Kasumi-1 (cell line): ENCODE results near the gene CLOCK.

Experiments
- DNase-seq, 2 experiments: peaks; one replicate each; lab custom pipeline; 2025; lab: John Stamatoyannopoulos, UW

The CLOCK gene

DNA sequence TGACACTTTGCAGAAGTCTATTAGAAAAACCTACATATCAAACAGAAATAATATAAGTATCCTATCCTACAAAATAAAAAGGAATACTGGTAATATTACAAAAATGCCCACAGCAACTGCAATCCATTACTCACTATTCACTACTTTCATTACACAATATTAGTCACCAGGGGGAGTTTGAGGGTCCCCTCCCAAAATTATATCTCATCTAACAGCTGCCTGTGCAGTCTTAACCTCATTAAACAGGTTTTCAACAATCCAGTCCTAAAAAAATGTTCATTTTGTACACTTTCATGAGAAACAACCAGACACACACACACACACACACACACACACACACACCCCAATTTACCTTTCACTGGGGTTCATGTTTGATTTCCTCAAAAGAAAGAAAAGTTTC, 2.9 kb downstream of the CLOCK start:
- peak; percentile 46 to 63 for DNase-seq

DNA sequence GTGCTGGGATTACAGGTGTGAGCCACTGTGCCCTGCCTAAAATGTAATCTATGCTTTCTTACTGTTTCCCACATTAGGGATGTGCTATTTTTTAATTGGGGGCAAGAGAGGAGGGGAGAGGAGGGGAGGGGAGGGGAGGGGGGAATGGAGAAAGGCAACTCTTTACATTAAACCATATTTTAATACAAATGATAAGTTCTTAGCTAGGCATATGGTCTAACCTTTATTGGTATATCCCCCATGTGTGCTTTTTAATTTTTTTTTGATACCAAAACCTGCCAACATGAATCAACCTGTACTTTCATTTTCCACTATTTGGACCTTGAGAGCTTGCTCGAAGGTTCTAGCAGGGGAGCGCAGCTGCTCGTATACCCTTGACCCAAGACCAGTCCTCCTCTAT, 6.4 kb downstream of the CLOCK start:
- no peak for DNase-seq

DNA sequence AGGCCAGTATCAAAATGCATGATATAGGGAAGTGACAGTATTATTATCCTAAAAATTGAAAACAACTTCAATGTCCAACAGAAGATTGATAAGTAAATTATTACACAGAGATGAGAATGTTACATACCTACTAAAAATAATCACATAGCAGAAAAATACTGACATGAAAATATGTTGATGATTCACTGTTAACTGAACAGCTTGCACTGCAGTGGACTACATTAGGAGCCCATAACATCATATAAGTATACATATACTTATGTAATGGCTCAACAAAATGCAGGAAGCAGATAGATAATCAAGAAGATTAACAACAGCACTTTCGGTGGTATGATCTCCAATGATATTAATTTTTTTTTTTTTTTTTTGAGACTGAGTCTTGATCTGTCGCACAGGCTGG, 7.1 kb downstream of the CLOCK start:
- DNase-seq: no peak

DNA sequence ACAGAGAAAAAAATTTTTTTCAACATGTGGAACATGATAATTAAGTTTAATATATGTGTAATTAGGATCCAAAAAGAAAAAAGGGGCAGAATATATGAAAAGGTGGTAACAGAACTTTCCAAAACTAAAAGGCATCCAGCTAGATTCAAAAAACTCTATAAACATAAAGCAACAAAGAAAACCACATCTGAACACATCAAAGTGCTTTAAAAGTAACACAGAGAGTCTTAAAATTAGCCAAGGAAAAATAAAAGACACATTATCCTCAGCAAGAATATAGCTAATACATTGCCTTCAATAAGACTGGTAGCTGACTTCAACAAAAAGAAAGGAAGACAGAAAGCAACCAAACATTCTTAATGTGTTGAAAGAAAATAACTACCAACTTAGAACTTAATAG, 8.2 kb downstream of the CLOCK start:
- no peak for DNase-seq

DNA sequence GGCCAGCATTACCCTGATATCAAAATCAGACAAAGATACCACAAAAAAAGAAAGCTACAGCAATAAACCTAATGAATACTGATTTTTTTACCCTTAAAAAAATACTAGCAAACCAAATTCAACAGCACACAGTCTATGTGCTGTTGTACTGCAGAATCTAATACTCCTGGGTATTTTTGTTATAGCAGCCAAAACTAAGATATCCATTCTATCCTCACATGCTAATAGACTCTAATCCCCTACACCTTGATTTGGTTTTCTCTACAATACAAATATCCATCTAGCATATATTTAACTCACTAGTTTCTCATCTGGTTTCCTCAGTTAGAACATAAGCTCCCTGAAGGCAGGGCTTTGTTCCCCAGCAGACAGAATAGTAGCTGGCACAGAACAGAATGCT, 12.4 kb downstream of the CLOCK start:
- no peak for DNase-seq

DNA sequence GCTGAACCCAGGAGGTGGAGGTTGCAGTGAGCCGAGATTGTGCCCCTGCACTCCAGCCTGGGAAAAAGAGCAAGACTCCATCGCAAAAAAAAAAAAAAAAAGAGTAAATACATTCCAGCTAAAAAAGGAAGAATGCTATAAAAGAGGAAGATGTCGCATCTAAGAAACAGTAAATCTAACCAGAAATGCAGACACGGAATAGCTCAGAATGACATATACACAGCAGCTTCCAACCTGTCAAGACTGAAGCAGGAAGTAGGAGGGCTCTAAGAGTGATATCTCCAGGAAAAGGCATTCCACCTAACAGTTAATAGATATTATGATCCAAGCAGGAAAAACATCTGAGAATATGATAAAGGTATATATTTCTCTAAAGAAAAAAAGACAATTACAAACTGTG, 16.0 kb downstream of the CLOCK start:
- DNase-seq: peak in 1 of 2 experiments; percentile 24

DNA sequence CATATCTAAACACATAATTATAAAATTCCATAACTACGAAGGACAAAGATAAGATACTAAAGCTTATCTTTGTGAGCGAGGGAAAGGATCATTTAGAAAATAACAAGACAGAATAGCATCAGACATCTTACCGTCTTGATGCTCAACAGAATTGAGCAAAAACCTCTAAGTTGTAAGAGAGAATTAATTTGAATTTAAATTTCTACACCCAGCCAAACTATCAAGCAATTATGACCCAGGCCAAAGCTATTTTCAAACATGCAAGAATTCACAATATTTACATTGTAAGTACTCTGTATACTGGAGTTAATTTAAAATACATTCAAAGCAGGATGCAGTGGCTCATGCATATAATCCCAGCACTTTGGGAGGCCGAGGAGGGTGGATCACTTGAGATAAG, 16.5 kb downstream of the CLOCK start:
- no peak for DNase-seq

DNA sequence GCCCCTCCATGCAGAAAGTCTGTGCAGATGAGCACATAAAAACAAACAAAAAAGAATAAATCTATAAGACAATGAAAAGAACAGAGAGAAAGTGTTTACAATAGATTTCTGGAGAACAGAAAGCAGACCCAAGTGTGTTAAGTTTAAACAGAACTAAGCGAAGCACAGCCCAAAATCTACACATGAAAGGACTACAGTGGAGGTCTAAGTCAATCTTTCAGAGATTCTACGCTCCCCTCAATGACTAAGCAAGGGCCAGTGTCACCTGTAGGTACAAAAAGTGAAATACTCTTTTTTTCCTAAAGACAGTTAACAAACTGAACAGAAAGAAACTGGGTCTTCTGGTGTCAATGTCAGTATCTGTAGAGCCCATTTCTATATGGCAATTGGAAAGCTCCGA, 18.2 kb downstream of the CLOCK start:
- no peak for DNase-seq

DNA sequence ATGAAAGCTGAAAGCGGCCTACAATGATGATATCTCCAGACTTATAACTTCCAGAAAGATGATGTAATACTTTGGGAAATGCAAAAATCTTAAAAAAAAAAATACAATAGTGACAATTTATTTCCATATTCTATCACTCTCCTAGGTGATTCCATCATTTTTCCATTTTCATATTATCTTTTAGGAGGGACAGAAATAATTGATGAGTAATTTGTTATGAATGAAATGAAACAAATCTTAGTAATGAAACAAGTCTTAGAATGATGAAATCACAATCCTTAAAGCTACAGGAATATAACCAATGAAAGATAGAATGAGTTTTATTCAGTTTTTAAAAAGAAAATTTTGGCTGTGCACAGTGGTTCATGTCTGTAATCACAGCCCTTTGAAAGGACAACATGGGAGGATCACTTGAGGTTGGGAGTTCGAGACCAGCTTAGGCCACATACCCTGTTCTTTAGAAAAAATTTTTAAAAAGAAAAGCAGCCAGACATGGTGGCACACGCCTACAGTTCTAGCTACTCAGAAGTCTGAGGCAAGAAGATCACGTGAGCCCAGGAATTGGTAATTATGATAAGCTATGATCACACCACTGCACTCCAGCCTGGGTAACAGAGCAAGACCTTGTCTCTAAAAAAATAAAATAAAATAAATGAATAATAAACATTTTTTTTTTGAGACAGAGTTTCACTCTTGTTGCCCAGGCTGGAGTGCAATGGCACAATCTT, 21.7 kb downstream of the CLOCK start:
- DNase-seq: no peak

DNA sequence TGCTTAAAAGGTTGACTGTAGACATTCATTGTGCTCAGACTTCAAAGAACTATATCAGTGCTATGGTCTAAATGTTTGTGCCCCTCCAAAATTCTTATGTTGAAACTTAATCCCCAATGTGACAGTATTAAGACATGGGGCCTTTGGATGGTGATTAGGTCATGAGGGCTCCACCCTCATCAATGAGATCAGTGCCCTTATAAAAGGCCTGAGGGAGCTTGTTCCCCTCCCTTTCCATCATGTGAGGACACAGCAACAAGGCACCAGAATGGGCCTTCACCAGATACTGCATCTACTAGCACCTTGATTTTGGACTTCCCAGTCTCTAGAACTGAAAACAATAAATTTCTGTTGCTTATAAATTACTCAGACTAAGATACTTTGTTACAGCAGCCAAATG, 28.3 kb downstream of the CLOCK start:
- DNase-seq: no peak

DNA sequence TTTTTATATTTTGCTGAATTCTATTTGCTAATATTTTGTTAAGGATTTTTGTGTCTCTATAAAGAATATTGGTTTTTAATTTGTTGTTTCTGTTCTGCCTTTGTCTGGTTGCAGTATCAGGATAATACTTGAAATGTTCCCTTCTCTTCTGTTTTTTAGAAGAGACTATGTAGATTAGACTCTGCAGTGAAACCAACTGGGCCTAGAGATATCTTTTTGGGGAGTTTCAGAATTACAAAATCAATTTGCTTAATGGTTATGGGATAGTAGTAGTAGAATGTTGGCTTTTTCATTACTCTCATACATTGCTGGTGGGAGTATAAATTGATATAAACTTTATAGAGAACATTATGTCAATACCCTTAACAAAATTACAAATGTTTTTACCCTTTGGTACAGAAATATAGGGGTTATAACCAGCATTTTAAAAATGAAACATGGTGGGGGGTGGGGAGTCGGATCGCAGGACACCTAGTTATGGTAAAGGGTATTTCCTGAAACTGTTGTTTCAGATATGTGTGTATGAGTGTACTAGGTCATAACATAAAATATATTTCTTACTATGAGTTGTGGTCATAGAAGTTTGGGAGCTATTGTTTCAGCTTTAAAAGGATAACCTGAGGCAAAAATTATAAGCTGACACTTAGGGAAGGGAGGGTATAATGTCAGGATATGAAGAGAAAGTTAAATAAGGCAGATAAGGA, 29.0 kb downstream of the CLOCK start:
- no peak for DNase-seq

DNA sequence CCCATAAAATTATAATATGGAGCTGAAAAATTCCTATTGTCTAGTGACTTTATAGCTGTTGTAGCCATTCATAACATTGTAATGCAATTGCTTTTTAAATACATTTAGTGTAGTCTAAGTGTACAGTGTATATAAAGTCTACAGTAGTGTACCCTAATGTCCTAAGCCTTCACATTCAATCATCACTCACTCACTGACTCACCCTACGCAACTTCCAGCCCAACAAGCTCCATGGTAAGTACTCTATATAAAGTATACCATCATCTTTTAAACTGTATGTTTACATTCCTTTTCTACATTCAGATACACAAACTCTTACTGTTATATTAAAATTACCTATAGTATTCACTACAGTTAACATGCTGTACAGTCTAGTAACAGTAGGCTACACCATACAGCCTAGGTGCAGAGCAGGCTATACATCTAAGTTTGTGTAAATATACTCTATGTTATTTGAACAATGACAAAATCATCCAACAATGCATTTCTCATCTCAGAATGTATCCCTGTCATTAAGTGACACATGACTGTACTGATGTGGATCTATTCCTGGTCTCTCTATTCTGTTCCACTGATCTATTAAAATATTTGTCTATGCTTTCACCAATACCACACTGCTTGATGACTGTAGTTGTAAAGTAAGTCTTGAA, 33.7 kb downstream of the CLOCK start:
- DNase-seq: no peak

DNA sequence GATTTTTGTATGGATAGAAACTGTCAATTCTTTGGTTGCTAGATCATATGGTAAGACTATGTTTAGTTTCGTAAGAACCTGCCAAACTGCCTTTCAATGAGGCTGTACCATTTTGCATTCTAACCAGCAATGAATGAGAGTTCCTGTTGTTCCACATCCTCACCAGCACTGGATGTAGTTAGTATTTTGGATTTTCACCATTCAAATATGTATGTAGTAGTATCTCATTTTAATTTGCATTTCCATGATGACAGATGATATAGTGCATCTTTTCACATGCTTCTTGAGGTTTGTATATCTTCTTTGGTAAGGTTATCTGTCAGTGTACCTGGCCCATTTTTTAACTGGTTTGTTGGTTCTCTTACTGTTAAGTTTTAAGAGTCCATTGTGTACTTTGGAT, 34.6 kb downstream of the CLOCK start:
- DNase-seq: no peak

DNA sequence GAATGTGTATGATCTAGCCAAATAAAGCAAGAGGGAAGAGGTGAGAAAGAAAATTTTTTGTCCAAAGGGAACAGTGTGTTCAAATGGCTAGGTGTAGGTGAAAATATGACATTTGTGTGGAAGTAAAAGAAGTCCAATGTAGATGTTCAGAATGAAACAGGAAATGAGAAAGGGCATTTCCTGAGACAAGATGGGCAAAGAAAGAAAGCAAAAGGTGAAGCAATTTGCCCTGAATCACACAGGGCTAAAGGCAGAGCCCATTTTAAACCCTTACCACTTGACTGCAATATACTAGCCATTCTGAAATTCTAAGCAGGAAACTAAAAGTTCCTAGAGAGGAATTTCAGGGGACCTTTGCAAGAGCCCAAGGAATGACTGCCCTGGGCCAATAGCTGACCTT, 36.0 kb downstream of the CLOCK start:
- no peak for DNase-seq

DNA sequence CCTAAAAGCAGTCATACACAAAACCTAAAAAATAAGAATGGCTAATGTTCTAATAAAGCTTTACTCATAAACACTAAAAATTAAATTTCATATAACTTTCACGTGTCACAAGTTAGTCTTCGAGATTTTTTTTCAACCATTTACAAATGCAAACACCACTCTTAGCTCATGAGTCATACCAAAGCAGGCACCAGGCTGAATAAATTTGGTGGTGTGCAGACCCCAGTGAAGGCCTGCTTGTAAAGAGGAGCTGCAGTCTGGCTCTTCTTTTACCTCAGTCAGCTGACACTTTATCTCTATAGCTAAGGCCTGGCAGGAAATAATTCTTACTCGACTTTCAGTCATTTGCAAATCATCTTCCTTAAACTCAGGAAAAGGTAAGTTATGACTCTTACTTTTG, 37.4 kb downstream of the CLOCK start:
- DNase-seq: peak; percentile 44 to 47

DNA sequence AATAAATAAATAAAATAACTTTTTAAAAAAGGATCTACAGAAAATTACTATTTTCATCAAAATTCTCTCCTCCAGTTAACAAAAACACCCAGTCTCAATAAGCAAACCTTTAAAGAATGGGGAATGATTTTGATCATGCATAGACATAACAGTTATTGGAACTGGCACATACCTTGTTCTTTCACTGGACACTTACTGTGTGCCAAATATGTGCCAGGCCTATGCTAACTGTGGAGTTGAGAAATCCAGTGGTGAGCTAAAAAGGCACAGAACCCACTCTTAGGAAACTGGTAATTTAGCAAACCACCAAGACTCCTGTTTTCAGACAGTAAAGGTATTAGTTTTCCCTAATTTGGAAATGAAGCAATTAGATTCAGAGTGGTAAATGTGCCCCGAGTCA, 39.1 kb downstream of the CLOCK start:
- DNase-seq: no peak

DNA sequence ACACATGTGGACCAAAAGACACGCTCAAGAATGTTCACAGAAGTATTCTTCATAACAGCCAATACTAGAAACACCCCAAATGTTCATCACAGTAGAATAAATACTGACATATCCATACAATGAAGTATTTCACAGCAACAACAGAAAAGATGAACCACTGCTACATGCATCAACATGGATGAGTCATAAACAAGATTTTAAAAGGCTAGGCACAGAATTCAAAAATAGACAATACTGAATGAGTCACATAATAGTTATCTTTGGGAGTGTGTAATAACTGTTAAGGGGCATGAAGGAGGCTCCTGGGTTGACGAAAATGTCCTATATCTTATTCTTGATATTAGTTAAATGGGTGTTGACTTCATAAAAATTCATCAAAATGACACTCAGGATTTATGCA, 43.5 kb downstream of the CLOCK start:
- no peak for DNase-seq

DNA sequence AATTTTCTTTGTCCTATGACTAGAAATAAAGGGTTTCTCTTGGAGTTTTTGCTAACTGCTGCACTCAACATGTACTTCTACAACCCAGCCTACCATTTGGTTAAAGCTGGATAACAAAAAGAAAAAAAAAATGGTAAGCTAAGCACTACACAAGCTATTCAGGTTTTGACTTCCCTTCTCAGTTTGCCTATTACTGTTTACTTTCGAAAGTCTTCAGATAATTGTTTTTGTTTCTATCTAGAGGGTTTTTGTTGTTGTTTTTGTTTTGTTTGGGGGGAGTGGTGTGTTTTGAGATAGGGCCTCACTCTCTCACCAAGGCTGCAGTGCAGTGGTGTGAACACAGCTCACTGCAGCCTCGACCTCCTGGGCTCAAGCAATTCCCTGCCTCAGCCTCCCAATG, 46.6 kb downstream of the CLOCK start:
- no peak for DNase-seq

DNA sequence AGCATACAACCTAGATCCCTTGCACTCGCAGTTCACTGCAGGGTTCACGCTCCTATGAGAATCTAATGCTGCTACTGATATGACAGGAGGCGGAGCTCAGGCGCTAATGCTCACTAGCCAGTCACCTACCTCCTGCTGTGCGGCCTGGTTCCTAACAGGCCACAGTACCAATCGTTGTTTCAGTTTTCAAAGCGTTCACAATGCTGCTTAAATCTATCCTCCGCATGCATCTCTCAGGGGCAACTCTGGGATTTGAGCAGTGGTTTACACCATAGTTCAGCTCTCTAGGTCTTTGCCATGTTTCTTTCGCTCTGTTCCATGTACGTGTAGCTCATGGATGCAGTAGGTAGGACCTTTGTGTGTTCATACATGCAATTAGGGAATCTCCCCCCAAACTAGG, 47.2 kb downstream of the CLOCK start:
- DNase-seq: no peak

DNA sequence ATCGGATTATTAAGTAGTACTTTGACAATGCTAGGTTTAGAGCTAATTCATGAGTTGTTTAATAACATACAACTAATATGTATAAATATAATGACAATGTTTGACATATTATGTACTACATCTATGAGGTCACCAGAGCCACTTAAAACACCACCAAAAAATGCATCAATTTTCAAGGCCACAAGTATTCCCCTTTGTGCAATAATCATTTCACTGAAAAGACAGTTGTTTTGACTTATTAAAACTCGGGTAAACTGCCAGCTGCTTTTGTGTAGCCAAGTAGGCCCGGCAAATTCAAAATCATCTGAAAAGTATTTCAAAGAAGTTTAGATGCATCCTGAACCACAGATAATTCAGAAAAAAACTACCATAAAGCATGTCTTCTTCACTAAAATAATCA, 48.7 kb downstream of the CLOCK start:
- DNase-seq: no peak

DNA sequence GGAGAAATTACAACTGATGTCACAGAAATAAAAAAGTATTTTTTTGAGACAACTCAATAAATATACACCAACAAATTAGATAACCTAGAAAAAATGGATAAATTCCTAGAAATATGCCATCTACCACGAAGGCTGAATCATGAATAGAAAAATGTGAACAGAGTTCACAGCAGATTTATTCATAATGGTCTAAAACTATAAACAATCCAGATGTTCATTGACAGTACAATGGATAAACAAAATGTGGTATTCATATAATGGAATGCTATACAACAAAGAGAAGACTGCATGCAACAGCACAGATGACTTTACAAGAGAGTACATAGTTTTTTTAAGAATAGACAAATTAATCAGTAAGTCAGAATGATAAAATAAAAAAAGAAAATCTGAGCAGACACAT, 55.2 kb downstream of the CLOCK start:
- DNase-seq: no peak

DNA sequence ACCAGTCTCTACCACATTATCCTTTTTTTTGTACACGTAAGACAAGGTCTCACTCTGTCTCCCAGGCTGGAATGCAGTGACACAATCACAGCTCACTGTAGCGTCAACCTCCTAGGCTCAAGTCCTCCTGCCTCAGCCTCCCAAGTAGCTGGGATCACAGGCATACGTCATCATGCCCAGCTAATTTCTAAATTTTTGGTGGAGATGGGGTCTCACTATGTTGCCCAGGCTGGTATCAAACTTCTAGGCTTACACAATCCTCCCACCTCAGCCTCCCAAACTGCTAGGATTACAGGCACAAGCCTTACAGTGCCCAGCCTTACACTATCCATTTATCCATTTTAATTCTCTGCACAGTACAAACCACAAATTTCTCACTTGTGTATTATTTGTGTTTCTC, 58.0 kb downstream of the CLOCK start:
- DNase-seq: no peak

DNA sequence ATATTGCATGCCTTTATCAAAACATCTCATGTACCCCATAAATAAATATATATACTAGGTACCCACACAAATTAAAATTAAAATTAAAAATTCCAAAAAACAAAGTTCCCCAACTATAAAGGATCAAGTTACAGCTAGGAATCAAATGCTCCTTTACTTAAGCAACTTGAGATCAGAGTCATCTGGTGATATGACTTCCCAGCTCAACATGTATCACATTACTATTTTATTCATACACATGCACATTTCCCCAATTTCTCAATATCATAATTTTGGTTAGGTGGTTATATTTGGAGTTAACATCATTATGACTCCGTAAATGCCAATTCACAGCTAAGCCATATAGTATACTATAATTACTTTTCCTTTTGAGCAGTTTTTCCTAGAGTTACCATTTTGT, 60.9 kb downstream of the CLOCK start:
- no peak for DNase-seq

DNA sequence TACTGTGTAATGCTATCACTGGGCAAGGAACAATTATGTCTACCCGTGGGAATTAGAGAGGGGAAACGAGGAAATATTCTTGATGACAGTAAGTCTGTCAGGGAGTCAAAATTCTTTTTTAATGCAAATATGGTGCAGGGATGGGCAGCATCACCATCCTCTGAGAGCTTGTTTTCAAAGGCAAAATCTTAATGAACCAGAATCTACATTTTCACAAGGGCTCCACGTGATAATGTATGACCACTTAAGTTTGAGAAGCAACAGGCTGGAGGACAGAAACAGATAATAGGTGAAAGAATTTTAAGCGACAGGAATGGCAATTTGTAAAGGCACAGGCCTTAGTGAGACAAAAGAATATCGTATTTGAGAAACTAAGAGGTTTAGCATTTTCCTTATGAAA, 63.4 kb downstream of the CLOCK start:
- no peak for DNase-seq
